AG09309 (cell line): ENCODE data around the gene FOXO1.

ENCODE experiments used
- DNase-seq: peaks from one replicate; pipeline ENCODE4 v3.0.0-alpha.2; 2010; ENCODE audit warnings: low read depth
- H3K4me3 ChIP-seq: 2 replicates; pipeline ENCODE4 v1.5.1; 2011; ENCODE audit warnings: mild to moderate bottlenecking, low read depth, low read length, moderate library complexity; ENCODE audit not compliant: control insufficient read depth
- TF ChIP-seq, protein P1 (sequence below): IDR thresholded peaks from 2 replicates; pipeline ENCODE4 v1.5.1; 2011; ENCODE audit warnings: mild to moderate bottlenecking, low read depth, low read length, inconsistent platforms; ENCODE audit not compliant: insufficient read depth, control insufficient read depth; ENCODE audit errors: missing control alignments

The FOXO1 gene

DNA sequence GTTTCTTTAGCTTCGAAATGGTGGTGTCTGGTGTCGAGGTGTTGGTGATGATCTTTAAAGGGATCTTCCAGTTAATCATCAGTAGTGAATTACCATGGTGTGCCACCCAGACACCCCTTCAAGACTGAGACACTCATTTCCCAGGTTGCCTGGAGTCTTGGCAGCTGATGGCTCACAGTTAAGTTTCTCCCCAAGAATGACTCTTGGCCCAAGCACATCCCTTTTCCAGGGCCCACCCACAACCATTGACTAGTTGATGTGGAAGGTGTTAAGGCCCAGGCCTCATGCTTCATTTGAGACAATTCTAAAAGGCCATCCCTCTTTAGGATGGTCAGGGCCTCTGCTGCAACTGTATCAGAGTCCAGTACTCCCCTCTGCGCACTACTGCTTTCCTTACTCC lies 145.5 kb downstream of the FOXO1 start:
- no peak for DNase-seq
- H3K4me3 ChIP-seq, result no peak overlapping the region
- TF ChIP-seq, protein P1, sequence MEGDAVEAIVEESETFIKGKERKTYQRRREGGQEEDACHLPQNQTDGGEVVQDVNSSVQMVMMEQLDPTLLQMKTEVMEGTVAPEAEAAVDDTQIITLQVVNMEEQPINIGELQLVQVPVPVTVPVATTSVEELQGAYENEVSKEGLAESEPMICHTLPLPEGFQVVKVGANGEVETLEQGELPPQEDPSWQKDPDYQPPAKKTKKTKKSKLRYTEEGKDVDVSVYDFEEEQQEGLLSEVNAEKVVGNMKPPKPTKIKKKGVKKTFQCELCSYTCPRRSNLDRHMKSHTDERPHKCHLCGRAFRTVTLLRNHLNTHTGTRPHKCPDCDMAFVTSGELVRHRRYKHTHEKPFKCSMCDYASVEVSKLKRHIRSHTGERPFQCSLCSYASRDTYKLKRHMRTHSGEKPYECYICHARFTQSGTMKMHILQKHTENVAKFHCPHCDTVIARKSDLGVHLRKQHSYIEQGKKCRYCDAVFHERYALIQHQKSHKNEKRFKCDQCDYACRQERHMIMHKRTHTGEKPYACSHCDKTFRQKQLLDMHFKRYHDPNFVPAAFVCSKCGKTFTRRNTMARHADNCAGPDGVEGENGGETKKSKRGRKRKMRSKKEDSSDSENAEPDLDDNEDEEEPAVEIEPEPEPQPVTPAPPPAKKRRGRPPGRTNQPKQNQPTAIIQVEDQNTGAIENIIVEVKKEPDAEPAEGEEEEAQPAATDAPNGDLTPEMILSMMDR, result no peak

DNA sequence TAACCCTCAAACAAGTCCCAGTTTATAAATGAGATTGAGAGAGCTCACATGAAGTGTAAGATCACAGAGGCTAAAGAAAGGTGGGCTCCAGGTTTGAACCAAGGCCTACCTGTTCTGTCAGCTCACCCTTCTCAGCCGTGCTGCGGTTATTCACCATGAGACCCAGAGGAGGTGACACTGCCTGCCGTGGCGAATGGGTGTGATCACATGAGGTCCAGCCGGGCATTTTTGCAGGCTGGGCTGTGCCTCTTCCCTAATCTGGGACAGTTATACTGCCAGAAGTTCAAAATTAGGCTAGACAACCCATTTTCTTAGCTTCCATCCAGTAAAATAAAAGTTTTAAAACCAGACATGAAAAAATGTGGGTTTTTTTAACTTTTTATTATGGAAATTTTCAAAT lies 146.8 kb downstream of the FOXO1 start:
- DNase-seq, result no peak
- no peak overlapping the region for H3K4me3 ChIP-seq
- TF ChIP-seq, protein P1, result no peak

DNA sequence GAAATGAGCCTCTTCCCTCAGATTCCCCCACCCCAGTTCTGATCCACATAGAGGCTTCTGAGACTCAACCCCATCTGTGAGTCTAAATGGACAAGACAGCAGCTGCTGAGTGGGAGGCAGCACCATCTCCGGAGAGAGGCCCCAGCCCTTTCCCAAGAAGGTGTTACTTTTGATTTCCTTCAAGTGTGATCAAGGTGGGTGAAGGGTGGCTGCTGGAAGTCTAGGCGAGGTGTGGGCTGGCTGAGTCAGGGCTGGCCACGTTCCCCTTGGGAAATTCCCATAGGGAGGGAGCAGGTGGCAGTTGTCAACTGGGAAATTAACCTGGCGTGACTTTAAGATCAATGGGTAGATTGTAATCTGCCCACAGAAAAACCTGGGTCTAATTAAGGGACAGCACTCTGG lies 148.0 kb downstream of the FOXO1 start:
- H3K4me3 ChIP-seq, result no peak overlapping the region
- DNase-seq, result no peak

DNA sequence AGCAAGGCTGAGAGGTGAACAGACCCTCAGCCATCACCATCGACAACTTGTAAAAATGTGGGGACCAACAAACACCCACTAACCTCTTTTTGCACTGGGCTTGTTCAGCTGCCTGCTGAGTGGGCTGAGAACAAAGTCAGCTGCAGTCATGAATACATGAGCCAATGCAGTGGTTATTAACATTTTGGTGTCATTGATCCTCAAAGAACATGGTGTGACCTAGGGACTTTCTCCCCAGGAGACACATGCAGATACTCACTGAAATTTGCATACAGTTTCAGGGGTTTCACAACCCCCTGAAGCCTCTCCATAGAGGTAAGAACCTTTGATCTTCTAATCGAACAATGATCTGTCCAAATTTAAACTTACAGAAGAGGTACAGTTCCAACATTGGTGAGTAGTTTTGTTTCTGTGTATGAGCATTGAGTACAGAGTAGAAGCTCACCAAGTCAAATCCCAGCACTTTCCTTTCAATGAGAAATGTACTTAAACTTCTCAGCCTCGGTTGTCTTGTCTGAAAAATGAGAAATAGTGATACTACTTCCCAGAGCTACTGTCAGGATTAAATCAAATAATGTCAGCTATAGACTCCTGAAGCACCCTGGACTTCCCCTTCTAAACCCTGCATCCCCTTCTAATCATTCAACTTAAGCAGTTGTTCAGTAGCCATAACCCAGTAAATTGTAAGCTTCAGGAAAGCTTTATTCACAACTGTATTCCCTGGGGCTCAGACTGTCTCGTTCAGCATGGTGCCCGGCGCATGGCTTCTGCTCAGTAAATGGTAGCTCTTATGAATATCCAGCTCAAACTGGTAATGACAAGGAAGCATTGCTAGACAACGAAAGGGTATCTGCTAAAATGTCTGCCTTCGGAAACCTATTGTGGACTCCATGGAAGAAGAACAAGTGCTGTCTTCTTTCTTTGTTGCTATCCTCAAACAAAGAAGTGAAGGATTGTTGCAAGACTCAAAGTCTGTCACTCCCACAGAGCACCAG lies 148.7 kb downstream of the FOXO1 start:
- H3K4me3 ChIP-seq, result no peak overlapping the region
- no peak for DNase-seq

More for the DNA sequence above, 148.0 kb downstream of the FOXO1 start:
- TF ChIP-seq, protein P1, result no peak

DNA sequence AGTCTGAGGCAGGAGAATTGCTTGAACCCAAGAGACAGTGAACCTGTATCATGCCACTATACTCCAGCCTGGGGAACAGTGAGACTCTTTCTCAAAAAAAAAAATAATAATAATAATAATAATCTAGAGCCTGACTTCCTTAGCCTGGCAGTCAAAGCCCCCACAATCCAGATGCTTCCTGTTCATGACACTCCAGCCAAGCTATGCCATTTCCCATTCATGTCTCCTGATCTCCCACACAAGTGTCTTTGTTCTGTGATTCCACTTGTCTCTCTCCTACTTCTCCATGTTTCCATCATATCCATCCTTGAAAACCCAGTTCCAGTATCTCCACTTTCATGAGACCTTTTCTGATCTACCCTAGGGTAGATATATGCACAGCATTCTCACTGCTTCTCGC lies 150.7 kb downstream of the FOXO1 start:
- no peak overlapping the region for H3K4me3 ChIP-seq
- no peak for DNase-seq
- TF ChIP-seq, protein P1, result no peak

More for the DNA sequence above, 148.7 kb downstream of the FOXO1 start:
- TF ChIP-seq, protein P1, result no peak

DNA sequence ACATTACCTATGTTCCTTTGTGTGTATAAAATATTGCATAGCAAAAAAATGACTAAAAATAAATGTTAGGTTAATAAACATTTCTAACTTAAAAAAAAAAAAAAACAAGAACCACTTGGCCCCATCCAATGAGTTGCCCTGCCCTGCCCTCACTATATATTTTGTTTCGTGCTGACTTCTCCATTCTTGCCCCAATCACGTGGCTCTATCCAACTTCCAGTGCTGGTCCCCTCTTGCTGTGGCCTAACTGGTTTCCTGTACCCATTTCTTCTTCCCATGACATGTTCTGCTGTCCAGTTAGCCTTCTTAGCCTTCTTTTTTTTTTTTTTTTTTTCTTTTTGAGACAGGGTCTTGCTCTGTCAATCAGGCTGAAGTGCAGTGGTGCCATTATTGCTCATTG lies 151.6 kb downstream of the FOXO1 start:
- H3K4me3 ChIP-seq, result no peak overlapping the region
- TF ChIP-seq, protein P1, result no peak
- no peak for DNase-seq
